HG03460 (cell line): Measurements from ENCODE around the gene CCDC9B.

ENCODE experiments used
- ATAC-seq: cut with Tn5 transposase; IDR thresholded peaks from one replicate; pipeline ENCODE4 v1.9.1; 2021; ENCODE audit not compliant: unreplicated experiment

Gene CCDC9B

DNA sequence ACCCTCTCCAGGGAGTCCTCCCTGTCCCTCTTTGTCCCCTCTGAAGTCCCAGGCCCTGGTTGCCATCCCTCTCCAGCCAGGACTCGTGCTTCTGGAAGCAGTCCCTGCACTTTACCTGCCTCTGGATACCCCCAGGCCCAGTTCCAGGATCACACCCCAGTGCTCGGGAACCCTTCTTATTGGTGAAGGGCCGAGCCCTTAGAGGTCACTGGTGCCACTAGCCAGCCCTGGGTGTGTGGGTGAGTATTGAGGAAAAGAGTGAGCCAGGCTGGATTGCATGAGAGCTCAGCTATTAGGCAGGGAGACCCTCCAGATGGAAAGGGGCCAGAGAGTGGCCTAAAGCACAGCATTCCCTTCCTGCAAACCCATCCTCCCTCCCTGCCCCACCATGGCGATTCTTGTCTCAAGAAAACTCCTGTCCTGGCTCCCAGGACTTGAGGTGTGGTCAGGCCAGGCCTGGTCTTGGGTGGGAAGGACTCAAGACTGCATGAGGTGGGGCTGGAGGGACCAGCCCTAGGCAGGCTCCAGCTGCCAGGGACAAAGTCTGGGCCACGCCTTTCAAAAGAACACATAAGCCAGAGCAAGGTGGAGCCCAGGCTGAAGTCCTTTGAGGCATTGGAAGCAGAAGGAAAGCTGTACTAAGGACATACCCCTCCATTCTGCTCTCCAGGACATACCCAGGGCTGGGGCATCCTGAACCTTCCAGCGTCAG lies 5.3 kb upstream of the CCDC9B start:
- no peak for ATAC-seq

GRCh38 chr15:40345225-40345866 lies 4.6 kb upstream of the CCDC9B start:
- no peak for ATAC-seq

GRCh38 chr15:40344631-40345120 lies 3.9 kb upstream of the CCDC9B start:
- no peak for ATAC-seq

GRCh38 chr15:40344217-40344616 lies 3.5 kb upstream of the CCDC9B start:
- no peak for ATAC-seq

DNA sequence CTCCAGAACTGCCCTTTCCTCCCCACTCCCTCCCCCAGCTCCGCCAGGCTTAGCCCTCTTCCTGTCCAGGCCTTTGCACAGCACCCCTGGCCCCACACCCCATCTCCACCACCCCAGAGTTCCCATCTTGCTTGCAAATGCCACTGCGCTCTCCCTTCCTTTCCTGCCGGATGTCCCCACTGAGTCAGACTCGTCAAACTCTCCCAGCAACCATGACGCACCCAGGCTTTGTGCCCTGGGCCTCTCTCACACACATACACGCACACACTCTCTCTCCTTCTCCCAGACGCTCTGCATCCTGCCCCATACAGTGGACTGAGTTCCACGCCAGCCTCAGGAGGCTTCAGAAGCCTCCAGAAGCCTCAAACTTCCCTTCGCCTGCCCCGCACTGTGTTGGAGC lies 2.8 kb upstream of the CCDC9B start:
- no peak for ATAC-seq

DNA sequence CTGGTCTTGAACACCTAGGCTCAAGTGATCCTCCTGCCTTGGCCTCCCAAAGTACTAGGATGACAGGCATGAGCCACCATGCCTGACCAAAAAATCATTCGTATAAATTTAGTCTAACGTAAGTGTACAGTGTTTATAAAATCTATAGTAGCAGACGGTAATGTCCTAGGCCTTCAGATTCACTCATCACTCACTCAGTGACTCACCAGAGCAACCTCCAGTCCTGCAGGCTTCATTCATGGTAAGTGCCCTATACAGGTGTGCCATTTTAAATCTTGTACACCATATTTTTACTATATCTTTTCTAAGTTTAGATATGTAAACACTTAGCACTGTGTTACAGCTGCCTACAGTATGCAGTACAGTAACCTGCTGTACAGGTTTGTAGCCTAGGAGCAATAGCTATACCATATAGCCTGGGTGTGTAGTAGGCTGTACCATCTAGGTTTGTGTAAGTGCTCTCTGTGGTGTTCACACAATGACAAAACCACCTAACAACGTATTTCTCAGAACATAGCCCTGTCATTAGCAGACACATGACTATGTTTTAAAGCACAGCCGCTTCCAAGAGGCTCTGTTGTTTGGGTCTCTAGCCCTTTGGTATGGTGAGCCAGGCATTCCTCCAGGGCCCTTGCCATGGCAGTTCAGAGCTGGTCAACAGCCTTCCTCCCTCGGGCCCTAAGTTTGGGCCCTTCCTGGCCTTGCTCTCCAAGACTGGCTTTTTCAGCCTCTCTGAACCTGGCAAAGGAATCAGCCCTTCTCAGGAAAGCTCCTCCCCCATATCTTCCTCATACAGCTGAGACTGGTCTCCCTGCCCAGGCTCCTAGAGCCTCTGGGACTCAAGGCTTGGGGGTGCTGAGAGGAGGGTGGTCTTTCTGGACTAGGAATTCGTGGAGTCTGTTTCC lies 1.9 kb upstream of the CCDC9B start:
- no peak for ATAC-seq

- no peak for ATAC-seq
These were observed 550 bp downstream of the CCDC9B start for GRCh38 chr15:40340038-40340739.

GRCh38 chr15:40339621-40339945 lies 1.2 kb downstream of the CCDC9B start:
- no peak for ATAC-seq

- no peak for ATAC-seq
These were observed 1.7 kb downstream of the CCDC9B start for GRCh38 chr15:40338921-40339620.

GRCh38 chr15:40338041-40338657 lies 2.6 kb downstream of the CCDC9B start:
- no peak for ATAC-seq

- ATAC-seq: no peak
These were observed 3.1 kb downstream of the CCDC9B start for GRCh38 chr15:40337597-40337996.

- ATAC-seq: no peak
These were observed 4.0 kb downstream of the CCDC9B start for GRCh38 chr15:40336744-40337122.

GRCh38 chr15:40335938-40336743 lies 4.6 kb downstream of the CCDC9B start:
- no peak for ATAC-seq

DNA sequence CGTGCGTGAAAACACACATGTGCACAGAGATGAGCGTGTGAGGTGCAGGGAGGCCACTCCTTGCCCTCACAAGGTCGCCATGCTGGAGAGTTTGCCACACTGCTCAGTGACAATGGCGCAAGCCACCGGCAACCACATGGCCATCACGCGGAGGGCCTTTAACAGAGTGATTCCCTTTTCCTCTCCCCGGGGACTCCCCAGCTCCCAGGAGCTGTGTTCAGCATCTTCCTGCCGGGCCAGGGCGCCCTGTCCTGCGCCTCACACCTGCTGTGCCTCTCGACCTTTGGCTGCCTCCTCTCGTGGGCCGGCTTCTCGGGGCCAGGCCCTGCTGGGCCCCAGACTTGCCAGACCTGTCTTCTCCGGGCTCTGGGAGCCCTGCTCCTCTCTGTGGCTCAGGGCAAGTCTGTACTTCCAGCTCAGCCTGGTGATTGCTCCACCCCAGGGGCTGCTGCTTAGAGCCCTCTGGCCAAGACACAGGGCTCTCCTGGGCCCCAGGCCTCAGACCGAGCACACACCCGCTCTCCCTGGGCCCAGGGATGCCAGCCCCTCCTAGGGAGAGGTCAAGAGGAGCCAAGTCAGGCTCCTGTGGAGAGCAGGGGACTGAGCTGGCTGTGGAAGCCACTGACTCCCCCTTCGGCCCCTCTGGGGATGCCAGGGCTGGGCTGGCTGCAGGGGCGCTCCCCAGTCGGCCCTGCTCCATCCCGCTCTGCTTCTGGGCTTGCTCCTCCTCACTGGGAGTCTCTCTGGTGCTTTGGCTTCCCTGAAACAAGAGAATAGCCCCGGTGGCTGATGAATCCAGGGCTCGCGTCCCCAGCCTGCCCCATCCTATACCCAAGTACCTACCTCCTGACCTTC lies 5.6 kb downstream of the CCDC9B start:
- no peak for ATAC-seq

DNA sequence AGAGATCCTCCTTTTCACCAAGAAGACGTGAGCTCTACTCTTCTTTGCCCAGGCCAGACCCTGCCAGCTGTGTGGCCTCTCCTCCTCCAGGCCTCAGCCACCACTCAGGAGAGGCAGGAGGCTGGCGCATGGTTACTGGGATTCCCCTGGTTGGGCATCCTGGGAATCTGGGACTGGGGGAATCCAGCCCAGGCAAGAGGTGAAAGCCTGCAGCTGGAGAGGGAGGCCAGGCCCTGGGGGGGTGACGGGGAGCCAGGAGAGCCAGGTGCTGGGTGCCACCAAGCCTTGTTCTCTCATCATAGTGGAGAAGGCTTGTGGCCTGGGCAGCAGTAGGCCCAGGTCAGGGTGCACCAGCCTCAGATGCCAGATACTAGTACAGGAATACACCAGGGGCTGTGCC lies 6.2 kb downstream of the CCDC9B start:
- ATAC-seq: no peak

GRCh38 chr15:40333922-40334492 lies 6.7 kb downstream of the CCDC9B start:
- ATAC-seq: peak; percentile 56

GRCh38 chr15:40332113-40332781 lies 8.5 kb downstream of the CCDC9B start:
- no peak for ATAC-seq
